ENCODE measurements around the gene MKI67.

MKI67 gene

GRCh38 chr10:128063736-128064107 lies 62.5 kb downstream of the MKI67 start:
- DNase-seq, result no peak

- DNase-seq, result no peak
These were observed 63.2 kb downstream of the MKI67 start for GRCh38 chr10:128062881-128063563.

- no peak for DNase-seq
These were observed 63.8 kb downstream of the MKI67 start for GRCh38 chr10:128062331-128062880.

GRCh38 chr10:128061306-128062300 lies 64.6 kb downstream of the MKI67 start:
- DNase-seq, result no peak

GRCh38 chr10:128060341-128061250 lies 65.6 kb downstream of the MKI67 start:
- no peak for DNase-seq

GRCh38 chr10:128059982-128060293 lies 66.3 kb downstream of the MKI67 start:
- no peak for DNase-seq

- DNase-seq, result no peak
These were observed 66.8 kb downstream of the MKI67 start for GRCh38 chr10:128059266-128059981.

- DNase-seq, result no peak
These were observed 67.5 kb downstream of the MKI67 start for GRCh38 chr10:128058750-128059134.

- DNase-seq, result no peak
These were observed 68.0 kb downstream of the MKI67 start for GRCh38 chr10:128058106-128058749.

GRCh38 chr10:128056303-128057050 lies 69.7 kb downstream of the MKI67 start:
- no peak for DNase-seq

- DNase-seq, result no peak
These were observed 71.0 kb downstream of the MKI67 start for GRCh38 chr10:128055061-128055868.

- no peak for DNase-seq
These were observed 71.9 kb downstream of the MKI67 start for GRCh38 chr10:128054163-128054970.

- DNase-seq, result no peak
These were observed 72.9 kb downstream of the MKI67 start for GRCh38 chr10:128053356-128053755.

- DNase-seq, result no peak
These were observed 73.5 kb downstream of the MKI67 start for GRCh38 chr10:128052696-128053095.

GRCh38 chr10:128051548-128051947 lies 74.7 kb downstream of the MKI67 start:
- no peak for DNase-seq

GRCh38 chr10:128050936-128051335 lies 75.3 kb downstream of the MKI67 start:
- DNase-seq, result no peak

- no peak for DNase-seq
These were observed 76.1 kb downstream of the MKI67 start for GRCh38 chr10:128050121-128050516.

GRCh38 chr10:128049226-128050120 lies 76.8 kb downstream of the MKI67 start:
- DNase-seq, result no peak

Data from NCI-H748 treated with DMSO at 0.1 percent for 48 hours (cell line).